GM11168 (cell line): Measurements from ENCODE around the gene ITGB5.

Experiments
- in situ Hi-C: fragments of 300-500 bp; cut with MboI; formaldehyde crosslinking; loops from one replicate; pipeline ENCODE4 v1.12.0; 2022; ENCODE audit warnings: low sequenced_read_pairs; ENCODE audit not compliant: unreplicated experiment

The ITGB5 gene

DNA sequence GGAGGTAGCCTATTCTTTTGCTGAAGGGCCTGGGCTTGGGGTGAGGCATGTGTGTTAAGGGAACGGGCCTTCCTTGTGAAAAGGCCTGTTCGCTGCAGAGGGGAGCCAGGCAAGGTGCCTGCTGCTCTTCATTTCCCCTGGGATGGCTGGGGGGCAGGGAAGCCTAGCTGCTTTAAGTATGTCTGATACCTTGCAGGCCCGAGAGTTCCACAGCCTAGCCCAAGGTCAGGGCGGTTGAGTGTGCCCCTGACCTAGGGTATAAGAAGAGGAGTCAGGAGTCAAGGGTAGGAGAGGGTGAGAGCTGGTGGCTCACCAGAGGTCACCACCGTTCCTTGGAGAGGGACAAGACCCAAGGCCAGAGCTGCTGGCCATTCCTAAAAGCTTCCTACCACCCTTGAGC lies 110.3 kb downstream of the ITGB5 start:
- in situ Hi-C loops, result no loop called here

DNA sequence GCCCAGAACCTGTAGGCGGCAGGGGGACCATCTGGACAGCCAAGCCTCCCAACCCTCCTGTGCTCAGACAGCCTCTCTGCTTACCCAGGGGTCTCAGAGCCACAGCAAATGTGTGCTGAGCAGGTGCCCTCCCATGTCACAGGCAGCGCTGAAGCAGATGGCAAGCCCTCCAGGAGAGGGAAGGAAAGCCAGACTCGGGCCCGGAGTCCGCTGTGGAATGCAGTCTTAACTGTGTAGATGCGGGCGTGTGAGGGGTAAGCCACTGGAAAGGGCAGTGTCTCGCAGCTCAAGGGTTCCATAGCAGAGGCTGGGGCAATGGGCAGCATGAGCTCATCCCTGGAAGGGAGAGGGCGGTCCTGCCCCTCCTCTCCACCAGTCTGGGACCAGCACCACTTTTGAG lies 111.3 kb downstream of the ITGB5 start:
- in situ Hi-C loops, result no loop called here

DNA sequence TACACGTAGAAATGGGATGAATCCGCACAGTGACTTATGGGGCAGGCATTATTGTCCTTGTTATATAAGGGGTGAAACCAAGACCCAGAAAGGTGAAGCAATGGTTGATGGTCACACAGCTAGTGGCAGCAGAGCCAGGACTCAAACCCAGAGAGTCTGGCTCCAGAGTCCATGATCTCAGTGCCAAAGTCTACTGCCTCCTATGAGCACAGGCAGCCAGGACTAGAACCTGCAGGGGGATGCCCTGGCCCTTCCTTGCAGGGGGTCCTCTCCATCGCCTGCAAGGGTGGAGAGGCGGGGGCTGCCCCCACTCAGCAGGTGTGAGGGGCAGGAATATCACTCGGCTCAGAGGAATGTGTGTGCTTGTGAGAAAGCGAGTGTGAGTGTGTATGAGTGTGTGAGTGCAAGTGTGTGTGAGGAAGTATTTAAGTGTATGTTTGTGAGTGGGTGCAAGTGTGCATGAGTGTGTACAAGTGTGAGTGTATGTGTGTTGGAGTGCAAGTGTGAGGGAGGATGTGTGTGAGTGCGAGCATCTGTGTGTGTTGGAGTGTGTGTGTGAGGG lies 112.2 kb downstream of the ITGB5 start:
- in situ Hi-C loops, result no loop called here

- in situ Hi-C loops, result no loop called here
Measured at GRCh38 chr3:124774327-124774718, 112.8 kb downstream of the ITGB5 start.

DNA sequence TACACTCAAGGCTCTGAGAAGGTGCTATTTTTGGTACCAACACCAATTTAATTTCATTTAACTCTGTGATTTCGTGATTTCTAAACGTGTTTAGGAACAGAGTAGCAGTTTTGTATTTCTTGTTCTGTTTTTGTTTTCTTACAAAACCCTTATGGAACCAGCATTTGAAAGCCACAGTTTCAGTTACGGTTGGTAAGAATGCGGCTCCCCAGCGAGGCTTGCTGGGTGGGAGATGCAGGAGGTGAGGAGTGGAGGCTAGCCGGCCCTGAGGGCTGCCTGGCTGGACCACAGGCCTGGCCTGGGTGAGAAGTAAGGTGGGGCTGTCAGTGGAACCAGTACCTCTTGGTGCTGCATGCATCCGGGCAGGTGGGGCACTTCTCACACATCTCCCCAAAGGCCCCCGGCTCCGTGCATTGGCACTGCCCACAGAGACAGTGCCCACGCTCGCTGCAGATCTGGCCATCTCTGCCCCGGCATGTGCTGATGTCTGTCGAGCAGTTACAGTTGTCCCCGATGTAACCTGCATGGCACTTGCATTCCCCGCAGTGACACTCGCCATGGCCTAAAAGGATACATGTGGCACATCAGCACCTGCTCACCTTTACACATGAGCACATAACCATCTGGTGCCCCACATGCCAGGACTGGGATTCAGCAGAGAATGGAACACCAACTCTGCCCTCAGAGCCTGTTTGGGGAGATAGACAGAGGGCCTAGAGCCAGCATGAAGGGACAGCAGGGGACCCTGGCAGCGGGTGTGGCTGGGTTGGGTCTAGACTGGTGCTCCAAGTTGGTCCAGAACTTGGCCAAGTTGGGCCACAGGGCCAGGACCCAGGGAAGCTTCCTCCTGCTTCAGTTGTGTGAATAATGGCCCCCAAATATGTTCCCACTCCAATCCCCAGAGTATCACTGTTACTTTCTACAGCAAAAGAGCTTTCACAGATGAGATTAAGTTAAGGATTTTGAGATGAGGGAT lies 113.5 kb downstream of the ITGB5 start:
- in situ Hi-C loops, result no loop called here

DNA sequence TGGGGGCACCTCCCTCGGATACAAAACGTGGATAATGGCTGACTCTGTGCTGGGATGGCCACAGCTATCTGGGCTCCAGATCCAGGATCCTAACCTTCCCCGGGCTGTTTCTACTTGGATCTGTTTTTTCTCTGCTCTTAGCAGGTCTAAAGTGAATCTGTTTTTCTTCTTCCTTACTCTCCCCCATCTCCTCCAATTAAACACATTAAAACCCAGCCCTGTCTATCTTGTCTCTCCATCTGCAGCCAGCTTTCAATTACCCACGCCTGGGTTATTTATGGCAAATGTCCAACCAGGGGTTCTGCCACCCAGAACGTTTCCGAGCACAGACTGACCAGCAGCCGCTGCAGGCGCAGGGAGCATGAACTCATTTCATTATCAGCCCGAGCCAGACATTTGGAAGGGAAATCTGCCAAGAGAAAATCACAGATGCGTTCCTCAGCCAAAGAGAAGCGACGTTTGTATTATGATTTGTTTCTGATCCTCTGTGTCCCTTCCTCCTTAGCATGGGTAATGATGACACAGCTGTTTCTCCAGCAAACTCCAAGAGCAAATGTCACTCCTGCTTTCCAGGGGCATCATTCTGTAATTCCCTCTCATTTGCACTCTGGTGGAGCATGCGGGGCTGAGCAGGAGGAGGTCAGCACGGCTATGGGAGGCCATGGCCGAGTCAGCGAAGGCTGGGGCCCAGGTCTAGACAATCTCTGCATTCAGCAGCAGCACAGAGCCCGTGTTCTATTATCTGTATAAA lies 114.9 kb downstream of the ITGB5 start:
- in situ Hi-C loops, result no loop called here

- in situ Hi-C loops, result no loop called here
Measured at GRCh38 chr3:124771083-124771445, 116.1 kb downstream of the ITGB5 start.

GRCh38 chr3:124770336-124771082 lies 116.7 kb downstream of the ITGB5 start:
- in situ Hi-C loops, result no loop called here

DNA sequence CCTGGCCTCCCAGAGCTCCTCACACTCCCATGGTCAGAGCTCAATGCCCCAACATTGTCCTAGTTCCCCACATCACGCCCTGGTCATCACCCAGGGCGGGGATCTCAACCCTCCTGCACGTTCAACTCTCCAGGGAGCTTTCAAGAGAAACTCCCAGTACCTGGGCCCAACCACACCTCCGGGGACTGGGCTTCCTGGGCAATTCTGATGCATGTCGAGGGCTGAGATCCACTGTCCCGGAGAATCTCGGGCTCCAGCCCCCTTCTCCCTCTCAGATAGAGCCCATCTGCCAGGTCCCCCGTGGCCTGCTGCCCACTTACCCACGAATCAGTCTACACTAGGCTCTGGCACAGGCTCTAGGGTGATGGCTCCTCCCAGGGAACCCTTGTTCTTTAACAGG lies 117.7 kb downstream of the ITGB5 start:
- in situ Hi-C loops, result no loop called here

DNA sequence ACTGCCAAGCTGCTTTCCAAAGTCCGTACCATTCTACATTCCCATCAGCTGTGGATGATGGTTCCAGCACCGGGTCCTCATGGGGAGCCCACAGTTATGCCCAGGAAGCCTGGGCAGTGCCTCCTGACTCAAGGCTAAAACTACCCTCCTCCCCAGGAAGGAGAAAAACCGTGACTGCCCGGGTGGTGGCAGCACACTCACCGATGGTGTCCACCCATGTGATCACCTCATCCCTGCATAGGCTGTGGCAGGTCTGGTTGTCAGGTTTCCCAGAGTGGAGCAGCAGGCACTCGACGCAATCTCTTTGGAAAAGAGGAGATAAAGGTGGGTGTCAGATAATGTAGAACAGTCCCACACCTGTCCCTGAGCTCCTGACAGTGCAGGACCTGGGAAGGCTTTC lies 118.4 kb downstream of the ITGB5 start:
- in situ Hi-C loops, result no loop called here

- in situ Hi-C loops, result no loop called here
Measured at GRCh38 chr3:124767691-124768090, 119.5 kb downstream of the ITGB5 start.

GRCh38 chr3:124767264-124767663 lies 119.9 kb downstream of the ITGB5 start:
- in situ Hi-C loops, result no loop called here

DNA sequence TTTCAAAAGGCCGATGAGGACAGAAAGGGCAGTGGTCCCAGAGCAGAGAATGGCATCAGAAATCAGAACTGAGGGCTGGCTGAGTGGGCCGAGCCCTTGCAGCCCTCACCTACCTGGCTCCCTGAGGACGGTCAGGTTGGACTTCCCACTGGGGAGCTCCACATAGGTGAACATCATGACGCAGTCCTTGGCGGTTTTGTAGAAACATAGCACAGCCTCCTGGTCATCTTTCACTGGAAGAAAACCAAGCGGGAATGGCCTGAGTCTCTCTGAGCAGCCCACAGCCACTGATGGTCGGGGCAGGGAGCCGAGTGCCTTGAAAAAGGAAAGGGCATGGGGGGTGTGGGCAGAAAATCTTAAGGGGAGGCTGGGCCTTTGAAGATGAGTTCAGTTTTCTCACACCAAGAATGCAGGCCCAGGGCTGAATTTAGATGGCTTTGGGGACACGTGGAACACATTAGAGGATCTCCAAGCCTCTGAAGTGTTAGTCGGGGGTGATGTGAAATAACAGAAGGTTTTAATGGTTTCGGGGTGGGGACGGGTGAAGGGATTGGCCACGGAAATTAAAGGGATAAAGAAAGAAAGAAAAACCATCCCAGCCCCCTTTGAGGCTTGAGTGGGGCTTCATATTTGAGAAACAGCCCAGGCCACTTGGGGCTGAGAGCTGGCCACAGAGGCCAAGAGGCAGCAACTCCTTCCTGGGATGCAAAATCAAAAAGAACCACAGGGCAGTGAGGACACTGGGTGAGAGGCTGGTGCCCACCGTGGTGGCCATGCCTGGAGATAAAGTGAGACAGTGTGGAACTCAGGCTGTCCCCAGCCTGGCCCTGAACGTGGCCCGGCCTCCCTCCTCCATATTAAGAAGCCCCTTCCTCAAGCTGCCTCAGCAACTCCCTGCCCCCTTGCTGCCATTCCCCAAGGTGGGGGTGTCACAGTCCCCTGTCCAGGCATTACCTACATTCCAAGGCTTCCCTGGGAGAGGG lies 120.8 kb downstream of the ITGB5 start:
- in situ Hi-C loops, result no loop called here

- in situ Hi-C loops, result no loop called here
Measured at GRCh38 chr3:124765197-124765840, 121.8 kb downstream of the ITGB5 start.

DNA sequence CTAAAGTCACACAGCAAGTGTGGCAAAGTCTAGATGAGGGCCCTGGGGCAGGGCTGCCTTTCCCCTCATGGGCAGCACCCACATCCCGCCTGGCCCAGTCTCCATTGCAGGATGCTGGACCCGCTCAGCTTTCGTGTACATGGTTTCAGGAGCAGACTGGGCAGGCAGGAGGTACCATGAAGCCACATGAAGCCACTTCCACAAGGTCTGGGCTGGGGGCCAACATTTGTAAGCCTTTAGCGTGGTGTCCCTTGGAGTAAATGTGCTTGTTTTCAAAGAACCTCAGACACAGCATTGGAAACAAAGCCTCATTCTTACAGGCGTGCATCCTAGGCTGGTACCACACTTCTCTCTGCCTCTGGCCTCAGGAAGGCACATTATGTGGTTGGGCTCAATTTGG lies 122.4 kb downstream of the ITGB5 start:
- in situ Hi-C loops, result loop anchor here (5.0 kb wide), 1 partner anchor 138 kb away; no protein-coding TSS in a partner anchor

- in situ Hi-C loops, result loop anchor here (5.0 kb wide), 1 partner anchor 138 kb away; no protein-coding TSS in a partner anchor
Measured at GRCh38 chr3:124763644-124764358, 123.4 kb downstream of the ITGB5 start.

GRCh38 chr3:124763206-124763605 lies 124.0 kb downstream of the ITGB5 start:
- in situ Hi-C loops, result loop anchor here (5.0 kb wide), 1 partner anchor 139 kb away; no protein-coding TSS in a partner anchor

DNA sequence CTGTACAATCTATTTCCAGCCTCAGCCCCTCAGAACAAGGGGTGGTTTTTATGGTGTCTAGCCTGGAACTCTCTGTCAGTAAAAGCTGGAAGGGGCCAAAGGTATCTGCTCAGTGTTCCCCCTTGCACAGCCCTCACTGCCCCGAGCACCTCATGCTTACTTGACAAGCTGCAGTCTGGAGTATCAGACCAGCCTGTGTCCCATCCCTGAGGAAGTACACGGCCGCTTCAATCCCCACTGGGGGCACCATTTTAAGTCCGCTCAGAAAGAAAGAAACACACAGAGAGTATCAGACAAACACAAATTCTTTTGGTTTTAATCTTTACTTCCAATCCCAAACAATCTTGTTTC lies 124.5 kb downstream of the ITGB5 start:
- in situ Hi-C loops, result loop anchor here (5.0 kb wide), 1 partner anchor 140 kb away; no protein-coding TSS in a partner anchor
